Hepatocyte (in vitro differentiated cells): ENCODE data around the gene SEMA3A. TPM values are rescaled to one million over a fixed set of nuclear protein-coding genes. Genes with fewer than 3 reads are reported as not detected.

Source experiments
- DNase-seq: peaks from one replicate; pipeline ENCODE4 v3.0.0-alpha.2; 2016; ENCODE audit warnings: low spot score
- H2AFZ ChIP-seq: fragments of 200-600 bp; sonication (generic); 2 replicates; pipeline ENCODE4 v1.6.0; 2016; ENCODE audit warnings: antibody characterized with exemption, mild to moderate bottlenecking
- H3K27ac ChIP-seq: fragments of 200-600 bp; sonication (generic); 2 replicates; pipeline ENCODE4 v1.5.1; 2016; ENCODE audit warnings: mild to moderate bottlenecking
- H3K27me3 ChIP-seq: fragments of 200-600 bp; sonication (generic); 2 replicates; pipeline ENCODE4 v1.6.1; 2016
- H3K36me3 ChIP-seq: fragments of 200-600 bp; sonication (generic); replicated peaks from 2 replicates; pipeline ENCODE4 v1.5.1; 2016; ENCODE audit warnings: low read depth; ENCODE audit not compliant: insufficient read depth
- H3K4me1 ChIP-seq: fragments of 200-600 bp; sonication (generic); 2 replicates; pipeline ENCODE4 v1.5.1; 2016; ENCODE audit warnings: mild to moderate bottlenecking, moderate library complexity; ENCODE audit not compliant: insufficient read depth
- H3K4me2 ChIP-seq: fragments of 200-600 bp; sonication (generic); 2 replicates; pipeline ENCODE4 v1.6.0; 2016
- H3K4me3 ChIP-seq: fragments of 200-600 bp; sonication (generic); 2 replicates; pipeline ENCODE4 v1.5.1; 2016; ENCODE audit warnings: mild to moderate bottlenecking
- H3K79me2 ChIP-seq: fragments of 200-600 bp; sonication (generic); 2 replicates; pipeline ENCODE4 v1.6.0; 2017; ENCODE audit warnings: mild to moderate bottlenecking
- H3K9me2 ChIP-seq: fragments of 200-600 bp; sonication (generic); replicated peaks from 2 replicates; pipeline ENCODE4 v1.6.0; 2017; ENCODE audit warnings: mild to moderate bottlenecking; ENCODE audit not compliant: insufficient read depth
- H3K9me3 ChIP-seq: fragments of 200-600 bp; sonication (generic); 2 replicates; pipeline ENCODE4 v1.5.1; 2016; ENCODE audit warnings: low read depth, mild to moderate bottlenecking
- H4K20me1 ChIP-seq: fragments of 200-600 bp; sonication (generic); 2 replicates; pipeline ENCODE4 v1.6.0; 2016; ENCODE audit warnings: mild to moderate bottlenecking; ENCODE audit not compliant: insufficient read depth, poor library complexity, severe bottlenecking
- EZH2 ChIP-seq: fragments of 200-600 bp; sonication (generic); IDR thresholded peaks from 2 replicates; pipeline ENCODE4 v1.6.1; 2016; ENCODE audit warnings: antibody characterized with exemption, mild to moderate bottlenecking, borderline replicate concordance
- EZH2phosphoT487 ChIP-seq: fragments of 200-600 bp; sonication (generic); IDR thresholded peaks from one replicate; pipeline ENCODE4 v1.6.1; 2018; ENCODE audit warnings: antibody characterized with exemption, mild to moderate bottlenecking, low read depth, moderate library complexity; ENCODE audit not compliant: unreplicated experiment, severe bottlenecking
- WGBS: methylation state at CpG from one replicate; pipeline ENCODE4 v1.1.6; 2016; ENCODE audit warnings: low lambda C conversion rate; ENCODE audit errors: missing lambda C conversion rate; 5-methylcytosine and 5-hydroxymethylcytosine counted together
- polyA plus RNA-seq: library from polyadenylated mRNA; unstranded; fragments of >200 nt; fragmentation: Nextera tagmentation; extraction: Ambion mirVana; gene quantifications from 2 replicates; pipeline ENCODE4 v1.2.1, GENCODE V29; 2016
- total RNA-seq: library from RNA; depleted of rRNA; stranded (reverse); fragments of >200 nt; gene quantifications from 2 replicates; pipeline ENCODE4 v1.2.3, GENCODE V29; 2014
- TF ChIP-seq, protein P1 (sequence below): fragments of 200-600 bp; sonication (generic); IDR thresholded peaks from 2 replicates; pipeline ENCODE4 v1.5.1; 2016; ENCODE audit warnings: antibody characterized with exemption, mild to moderate bottlenecking; ENCODE audit not compliant: poor library complexity

Gene SEMA3A
- total and polyA plus RNA-seq, 2 experiments from 2014 or later: 19.3 to 64.6 TPM

DNA sequence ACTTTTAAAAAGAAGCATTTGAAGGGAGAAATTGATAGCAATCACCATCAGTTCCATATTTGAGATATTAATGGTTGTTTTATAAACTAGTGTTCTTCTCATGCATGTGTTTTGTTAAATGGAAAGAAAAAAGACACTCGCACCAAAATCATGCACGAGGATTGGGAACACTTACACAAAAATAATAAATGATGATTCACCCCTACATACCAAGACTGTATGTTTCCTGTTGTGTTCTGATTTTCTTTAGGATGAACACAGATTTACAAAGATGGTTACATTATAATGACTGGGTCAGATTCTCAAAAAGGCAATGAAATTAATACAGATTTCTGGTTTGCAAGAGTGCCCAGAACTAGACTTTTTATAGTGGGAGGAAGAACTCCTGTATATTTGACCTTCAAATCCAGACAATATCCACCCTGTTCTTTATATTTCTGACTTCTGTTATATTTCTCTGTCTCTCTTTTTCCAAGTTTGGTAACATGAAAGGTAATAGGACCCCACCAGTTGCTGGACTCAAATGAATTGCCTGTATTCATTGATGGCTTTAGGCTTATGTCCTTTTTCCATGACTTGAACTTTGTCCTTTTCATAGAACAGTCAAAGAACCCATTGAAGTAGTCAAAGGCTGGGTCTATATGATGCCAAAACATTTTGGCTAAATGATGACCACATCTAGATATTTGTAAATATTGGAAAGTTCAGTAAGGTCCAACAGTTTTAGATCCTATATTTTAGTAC, 54.4 kb downstream of the SEMA3A start:
- peaks cover 76% of the 10 kb centered on the region for H3K79me2 ChIP-seq
- H3K4me1 ChIP-seq: peaks cover 15% of the 10 kb centered on the region
- no peak overlapping the region for H2AFZ ChIP-seq
- no peaks in the 10 kb centered on the region for H3K9me3 ChIP-seq
- no peak overlapping the region for H3K4me3 ChIP-seq
- H3K9me2 ChIP-seq: no peaks in the 10 kb centered on the region
- no peaks in the 10 kb centered on the region for H3K36me3 ChIP-seq
- 60% methylated on average over 2 of the region's 2 CpGs for WGBS
- no peak overlapping the region for H3K4me2 ChIP-seq
- TF ChIP-seq EZH2 (no peak), EZH2phosphoT487 (no peak)
- TF ChIP-seq, protein P1, sequence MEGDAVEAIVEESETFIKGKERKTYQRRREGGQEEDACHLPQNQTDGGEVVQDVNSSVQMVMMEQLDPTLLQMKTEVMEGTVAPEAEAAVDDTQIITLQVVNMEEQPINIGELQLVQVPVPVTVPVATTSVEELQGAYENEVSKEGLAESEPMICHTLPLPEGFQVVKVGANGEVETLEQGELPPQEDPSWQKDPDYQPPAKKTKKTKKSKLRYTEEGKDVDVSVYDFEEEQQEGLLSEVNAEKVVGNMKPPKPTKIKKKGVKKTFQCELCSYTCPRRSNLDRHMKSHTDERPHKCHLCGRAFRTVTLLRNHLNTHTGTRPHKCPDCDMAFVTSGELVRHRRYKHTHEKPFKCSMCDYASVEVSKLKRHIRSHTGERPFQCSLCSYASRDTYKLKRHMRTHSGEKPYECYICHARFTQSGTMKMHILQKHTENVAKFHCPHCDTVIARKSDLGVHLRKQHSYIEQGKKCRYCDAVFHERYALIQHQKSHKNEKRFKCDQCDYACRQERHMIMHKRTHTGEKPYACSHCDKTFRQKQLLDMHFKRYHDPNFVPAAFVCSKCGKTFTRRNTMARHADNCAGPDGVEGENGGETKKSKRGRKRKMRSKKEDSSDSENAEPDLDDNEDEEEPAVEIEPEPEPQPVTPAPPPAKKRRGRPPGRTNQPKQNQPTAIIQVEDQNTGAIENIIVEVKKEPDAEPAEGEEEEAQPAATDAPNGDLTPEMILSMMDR: no peak
- DNase-seq: no peak
- H4K20me1 ChIP-seq: no peaks in the 10 kb centered on the region
- H3K27me3 ChIP-seq: no peaks in the 10 kb centered on the region
- H3K27ac ChIP-seq: no peak overlapping the region

DNA sequence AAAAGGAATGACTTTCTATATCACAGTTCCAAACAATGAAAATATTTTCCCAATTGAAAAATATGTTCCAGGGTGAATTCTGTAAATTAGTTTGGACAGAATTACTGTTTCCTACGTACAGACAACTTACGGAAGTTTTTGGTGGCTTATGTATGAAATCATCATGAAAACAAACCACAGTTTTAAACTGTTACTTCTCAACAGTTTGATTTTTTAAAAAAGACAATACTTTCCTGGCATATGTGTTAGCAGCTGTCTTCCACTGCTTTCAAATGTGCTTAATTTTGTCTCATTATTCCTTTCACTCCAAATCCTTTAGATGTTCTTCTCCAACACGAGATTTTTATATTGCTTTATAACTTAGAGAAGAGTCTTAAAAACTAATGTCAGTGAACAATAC, 56.2 kb downstream of the SEMA3A start:
- Histone ChIP-seq H3K27me3 (no peaks in the 10 kb centered on the region), H3K36me3 (peaks cover 3% of the 10 kb centered on the region), H3K79me2 (peaks cover 74% of the 10 kb centered on the region), H3K27ac (no peak overlapping the region), H3K4me1 (peaks cover 15% of the 10 kb centered on the region), H3K9me2 (no peaks in the 10 kb centered on the region), H3K4me3 (no peak overlapping the region), H2AFZ (no peak overlapping the region), H3K4me2 (peak overlapping the region; percentile 34), H4K20me1 (no peaks in the 10 kb centered on the region), H3K9me3 (no peaks in the 10 kb centered on the region)
- no peak for DNase-seq
- TF ChIP-seq EZH2: no peak
- no peak for TF ChIP-seq EZH2phosphoT487
- TF ChIP-seq, protein P1: no peak
- WGBS: 50% methylated on average over 3 of the region's 3 CpGs

DNA sequence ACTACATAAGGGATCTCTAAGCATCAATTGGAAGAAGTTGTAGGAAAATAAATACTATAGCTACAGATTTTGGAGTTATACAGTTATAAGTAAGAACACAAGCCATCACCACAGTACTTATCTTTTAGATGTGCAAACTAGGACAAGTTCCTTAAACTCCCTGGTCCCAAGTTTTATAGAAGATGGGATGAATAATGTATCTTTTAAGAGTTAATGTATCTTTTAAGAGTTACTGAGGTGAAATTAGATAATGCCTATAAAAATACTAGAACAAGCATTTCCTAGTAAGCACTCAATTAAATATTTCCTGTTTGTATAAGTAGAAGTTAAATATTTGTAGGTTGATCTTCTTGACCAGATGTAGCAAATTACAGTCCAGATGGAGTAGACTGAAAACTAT, 56.8 kb downstream of the SEMA3A start:
- no peaks in the 10 kb centered on the region for H3K9me2 ChIP-seq
- no peaks in the 10 kb centered on the region for H3K27me3 ChIP-seq
- H3K9me3 ChIP-seq: no peaks in the 10 kb centered on the region
- no peak overlapping the region for H3K4me3 ChIP-seq
- no peak overlapping the region for H3K4me2 ChIP-seq
- H3K36me3 ChIP-seq: peaks cover 3% of the 10 kb centered on the region
- peaks cover 75% of the 10 kb centered on the region for H3K79me2 ChIP-seq
- no peak overlapping the region for H3K27ac ChIP-seq
- no peaks in the 10 kb centered on the region for H4K20me1 ChIP-seq
- TF ChIP-seq, protein P1: no peak
- TF ChIP-seq EZH2phosphoT487 (no peak), EZH2 (no peak)
- DNase-seq: no peak
- peaks cover 15% of the 10 kb centered on the region for H3K4me1 ChIP-seq
- H2AFZ ChIP-seq: no peak overlapping the region
